Liver (tissue), 9 donors: ENCODE results near the gene RFX8. TPM values are rescaled to one million over a fixed set of nuclear protein-coding genes. Genes with fewer than 3 reads are reported as not detected.

Experiments
- DNase-seq: peaks from one replicate; pipeline ENCODE4 v3.0.0-alpha.2; 2017; ENCODE audit warnings: low spot score
- H3K27ac ChIP-seq, 2 donors: one replicate each; pipeline ENCODE4 v1.7.0; 2013; ENCODE audit warnings: inconsistent platforms in 2 of 2, low read length in 2 of 2, control low read depth in 1 of 2, low read depth in 1 of 2, mild to moderate bottlenecking in 1 of 2
- H3K27me3 ChIP-seq, 4 donors: one replicate each; pipeline versions ENCODE4 v1.6.1 to v1.7.0; 2013; ENCODE audit warnings: low read length in 3 of 4, inconsistent platforms in 1 of 4, mild to moderate bottlenecking in 1 of 4, moderate library complexity in 1 of 4; ENCODE audit not compliant: control insufficient read depth in 4 of 4, insufficient read depth in 4 of 4
- H3K36me3 ChIP-seq, 4 donors: one replicate each; pipeline versions ENCODE4 v1.6.1 to v1.7.0; 2013; ENCODE audit warnings: low read length in 3 of 4, mild to moderate bottlenecking in 3 of 4, low read depth in 1 of 4, moderate library complexity in 1 of 4; ENCODE audit not compliant: control insufficient read depth in 4 of 4, insufficient read depth in 3 of 4
- H3K4me1 ChIP-seq, 4 donors: one replicate each; pipeline versions ENCODE4 v1.6.1 to v1.7.0; 2013; ENCODE audit warnings: low read length in 3 of 4, mild to moderate bottlenecking in 3 of 4, moderate library complexity in 1 of 4; ENCODE audit not compliant: control insufficient read depth in 4 of 4, insufficient read depth in 4 of 4
- H3K4me3 ChIP-seq, 3 donors: one replicate each; pipeline versions ENCODE4 v1.6.1 to v1.7.0; 2013; ENCODE audit warnings: low read length in 3 of 3, control low read depth in 1 of 3, low read depth in 1 of 3, mild to moderate bottlenecking in 1 of 3
- H3K9ac ChIP-seq, 2 donors: one replicate each; pipeline ENCODE4 v1.7.0; 2013; ENCODE audit warnings: low read length in 2 of 2, mild to moderate bottlenecking in 2 of 2, moderate library complexity in 2 of 2, control low read depth in 1 of 2, low read depth in 1 of 2
- H3K9me3 ChIP-seq, 4 donors: one replicate each; pipeline versions ENCODE4 v1.6.1 to v1.7.0; 2013; ENCODE audit warnings: low read length in 3 of 4; ENCODE audit not compliant: control insufficient read depth in 4 of 4
- ATF3 ChIP-seq: IDR thresholded peaks from 2 replicates; pipeline ENCODE4 v1.6.1; 2016; ENCODE audit warnings: antibody characterized with exemption
- CTCF ChIP-seq: fragments of 150-350 bp; IDR thresholded peaks from 2 replicates; pipeline ENCODE4 v1.5.1; 2017; ENCODE audit warnings: improper control_type of control experiment, low read depth, low read length; ENCODE audit not compliant: missing input control
- EGR1 ChIP-seq, 2 donors: IDR thresholded peaks; 2 replicates each; pipeline ENCODE4 v1.6.1; 2016 to 2018; ENCODE audit warnings: antibody characterized with exemption in 2 of 2, low read depth in 2 of 2
- FOXA1 ChIP-seq: IDR thresholded peaks from 2 replicates; pipeline ENCODE4 v1.6.1; 2016; ENCODE audit warnings: antibody characterized with exemption
- FOXA2 ChIP-seq: IDR thresholded peaks from 2 replicates; pipeline ENCODE4 v1.6.1; 2016; ENCODE audit warnings: antibody characterized with exemption
- GABPA ChIP-seq, 2 donors: IDR thresholded peaks in 1 of 2; conservative IDR thresholded peaks in 1 of 2; 2 replicates each; pipeline ENCODE4 v1.6.1; 2016; ENCODE audit warnings: antibody characterized with exemption in 2 of 2, mild to moderate bottlenecking in 1 of 2, moderate library complexity in 1 of 2
- HNF4A ChIP-seq, 2 donors: conservative IDR thresholded peaks; 2 replicates each; pipeline ENCODE4 v1.6.1; 2016; ENCODE audit warnings: antibody characterized with exemption in 2 of 2, mild to moderate bottlenecking in 2 of 2
- HNF4G ChIP-seq: IDR thresholded peaks from 2 replicates; pipeline ENCODE4 v1.6.1; 2016; ENCODE audit warnings: antibody characterized with exemption
- JUND ChIP-seq, 2 donors: IDR thresholded peaks; 2 replicates each; pipeline ENCODE4 v1.6.1; 2016; ENCODE audit warnings: antibody characterized with exemption in 2 of 2
- MAX ChIP-seq: IDR thresholded peaks from 2 replicates; pipeline ENCODE4 v1.6.1; 2016; ENCODE audit warnings: antibody characterized with exemption
- RAD21 ChIP-seq, 2 donors: IDR thresholded peaks; 2 replicates each; pipeline ENCODE4 v1.6.1; 2016; ENCODE audit warnings: antibody characterized with exemption in 2 of 2, mild to moderate bottlenecking in 2 of 2
- REST ChIP-seq: IDR thresholded peaks from 2 replicates; pipeline ENCODE4 v1.6.1; 2016; ENCODE audit warnings: antibody characterized with exemption, mild to moderate bottlenecking
- SP1 ChIP-seq: IDR thresholded peaks from 2 replicates; pipeline ENCODE4 v1.6.1; 2018; ENCODE audit warnings: antibody characterized with exemption, mild to moderate bottlenecking
- TAF1 ChIP-seq: conservative IDR thresholded peaks from 2 replicates; pipeline ENCODE4 v1.6.1; 2016; ENCODE audit warnings: antibody characterized with exemption, mild to moderate bottlenecking
- YY1 ChIP-seq: IDR thresholded peaks from 2 replicates; pipeline ENCODE4 v1.6.1; 2016; ENCODE audit warnings: antibody characterized with exemption, mild to moderate bottlenecking
- ZBTB33 ChIP-seq: IDR thresholded peaks from 2 replicates; pipeline ENCODE4 v1.6.1; 2016; ENCODE audit warnings: antibody characterized with exemption
- WGBS: extraction: QIAGEN DNeasy Blood & Tissue Kit; methylation state at CpG from one replicate; pipeline ENCODE4 v1.1.7; 2013; 5-methylcytosine and 5-hydroxymethylcytosine counted together
- polyA plus RNA-seq, 2 donors: library from polyadenylated mRNA; stranded (reverse) in 1 of 2; unstranded in 1 of 2; fragments of 200-250 nt in 1 of 2; fragments of >200 nt in 1 of 2; fragmentation: Nextera tagmentation in 1 of 2; extraction: Ambion mirVana in 1 of 2; gene quantifications; one replicate each; pipeline versions ENCODE4 v1.2.1 to v1.2.3, GENCODE V29; 2013 to 2015
- total RNA-seq, 2 donors: library from RNA; depleted of rRNA; stranded (reverse); fragments of >200 nt; gene quantifications; one replicate each; pipeline ENCODE4 v1.2.3, GENCODE V29; 2014
- donor health status: healthy.
- donor health status: healthy.
- donor health status: healthy.
- donor health status: healthy.
- donor health status: healthy.

RFX8 gene
- total and polyA plus RNA-seq, 4 donors = 0.08 to 0.09 (median 0.09) TPM; not detected in 1

GRCh38 chr2:101442042-101442666 is 32.8 kb downstream of the RFX8 start:
- no peaks in the 10 kb centered on the region for H3K9me3 ChIP-seq
- no peak for TF ChIP-seq REST
- TF ChIP-seq YY1 = no peak
- no peak for TF ChIP-seq JUND (IDR thresholded peaks at IDR 0.05)
- no peak for TF ChIP-seq FOXA1
- TF ChIP-seq MAX = no peak
- no peak for TF ChIP-seq GABPA (IDR thresholded peaks at IDR 0.05 in 1 of 2, conservative IDR thresholded peaks at IDR 0.05 in 1 of 2)
- no peak for TF ChIP-seq FOXA2
- TF ChIP-seq TAF1 = no peak
- TF ChIP-seq ZBTB33 = no peak
- TF ChIP-seq SP1 = no peak
- 74% methylated on average over 1 of the region's 1 CpG for WGBS
- no peak overlapping the region for H3K27ac ChIP-seq
- no peak overlapping the region for H3K9ac ChIP-seq
- peaks cover 0 to 7% (median 0%) of the 10 kb centered on the region in 4 donors for H3K4me1 ChIP-seq
- no peak for DNase-seq
- no peaks in the 10 kb centered on the region for H3K36me3 ChIP-seq
- no peaks in the 10 kb centered on the region for H3K27me3 ChIP-seq
- H3K4me3 ChIP-seq = no peak overlapping the region

GRCh38 chr2:101440127-101440738 is 34.7 kb downstream of the RFX8 start:
- H3K4me1 ChIP-seq = peaks cover 0 to 7% (median 0%) of the 10 kb centered on the region in 4 donors
- H3K9ac ChIP-seq = peak overlapping the region in 1 of 2 donors; percentile 25
- WGBS = 43% methylated on average over 8 of the region's 8 CpGs
- H3K36me3 ChIP-seq = no peaks in the 10 kb centered on the region
- no peaks in the 10 kb centered on the region for H3K9me3 ChIP-seq
- DNase-seq = no peak
- no peak overlapping the region for H3K4me3 ChIP-seq
- peak overlapping the region in 1 of 2 donors; percentile 46 for H3K27ac ChIP-seq
- peaks cover 0 to 3% (median 0%) of the 10 kb centered on the region in 4 donors for H3K27me3 ChIP-seq
- TF ChIP-seq MAX = no peak
- TF ChIP-seq YY1 = no peak
- TF ChIP-seq ZBTB33 = no peak
- TF ChIP-seq REST = no peak
- TF ChIP-seq HNF4A (conservative IDR thresholded peaks at IDR 0.05) = no peak
- peak; percentile 20 for TF ChIP-seq SP1
- no peak for TF ChIP-seq JUND (IDR thresholded peaks at IDR 0.05)
- TF ChIP-seq CTCF = no peak
- no peak for TF ChIP-seq EGR1 (IDR thresholded peaks at IDR 0.05; ENCODE audit: low read depth in 2 of 2)
- TF ChIP-seq RAD21 (IDR thresholded peaks at IDR 0.05) = no peak
- no peak for TF ChIP-seq FOXA1
- TF ChIP-seq ATF3 = no peak
- TF ChIP-seq HNF4G = no peak
- no peak for TF ChIP-seq FOXA2
